Measurements from ENCODE around the gene MANBA.

- TF ChIP-seq ZNF670 (tag by site-specific recombination; IDR thresholded peaks at IDR 0.05; ENCODE audit: low read depth) (no peak), PBX3 (CRISPR knock-in tag; IDR thresholded peaks at IDR 0.05) (no peak)
- TF ChIP-seq, protein P1, sequence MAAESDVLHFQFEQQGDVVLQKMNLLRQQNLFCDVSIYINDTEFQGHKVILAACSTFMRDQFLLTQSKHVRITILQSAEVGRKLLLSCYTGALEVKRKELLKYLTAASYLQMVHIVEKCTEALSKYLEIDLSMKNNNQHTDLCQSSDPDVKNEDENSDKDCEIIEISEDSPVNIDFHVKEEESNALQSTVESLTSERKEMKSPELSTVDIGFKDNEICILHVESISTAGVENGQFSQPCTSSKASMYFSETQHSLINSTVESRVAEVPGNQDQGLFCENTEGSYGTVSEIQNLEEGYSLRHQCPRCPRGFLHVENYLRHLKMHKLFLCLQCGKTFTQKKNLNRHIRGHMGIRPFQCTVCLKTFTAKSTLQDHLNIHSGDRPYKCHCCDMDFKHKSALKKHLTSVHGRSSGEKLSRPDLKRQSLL (tag by site-specific recombination; IDR thresholded peaks at IDR 0.05): no peak
Measured at GRCh38 chr4:102593147-102593546, 167.6 kb downstream of the MANBA start.
